Osteocyte (in vitro differentiated cells): Measurements from ENCODE around the gene SNX24. TPM values are rescaled to one million over a fixed set of nuclear protein-coding genes. Genes with fewer than 3 reads are reported as not detected.
A peak's percentile ranks its signal among the peaks of the same experiment; 100 is the strongest.

ENCODE experiments used
- DNase-seq: peaks from one replicate; pipeline ENCODE4 v3.0.0; 2021; ENCODE audit warnings: mixed read lengths; ENCODE audit not compliant: unreplicated experiment; ENCODE audit errors: extremely low spot score
- H3K27ac Mint-ChIP-seq: one replicate; pipeline ENCODE4 v1.8.0; 2021; ENCODE audit warnings: mild to moderate bottlenecking, mixed read lengths; ENCODE audit not compliant: unreplicated experiment
- H3K27me3 Mint-ChIP-seq: one replicate; pipeline ENCODE4 v1.8.0; 2021; ENCODE audit warnings: mixed read lengths; ENCODE audit not compliant: unreplicated experiment
- H3K36me3 Mint-ChIP-seq: one replicate; pipeline ENCODE4 v1.8.0; 2021; ENCODE audit warnings: mixed read lengths; ENCODE audit not compliant: unreplicated experiment
- H3K4me1 Mint-ChIP-seq: one replicate; pipeline ENCODE4 v1.8.0; 2021; ENCODE audit warnings: mixed read lengths; ENCODE audit not compliant: unreplicated experiment
- H3K4me3 Mint-ChIP-seq: one replicate; pipeline ENCODE4 v1.8.0; 2021; ENCODE audit warnings: mild to moderate bottlenecking, moderate library complexity, mixed read lengths; ENCODE audit not compliant: unreplicated experiment
- H3K9me3 Mint-ChIP-seq: one replicate; pipeline ENCODE4 v1.8.0; 2021; ENCODE audit warnings: mixed read lengths; ENCODE audit not compliant: unreplicated experiment
- CTCF ChIP-seq: fragments of 200-600 bp; sonication (generic); IDR thresholded peaks from 2 replicates; pipeline ENCODE4 v1.5.0; 2021; ENCODE audit warnings: antibody characterized with exemption, mild to moderate bottlenecking, moderate library complexity
- total RNA-seq: library from RNA; stranded (reverse); gene quantifications from 2 replicates; pipeline ENCODE4 v1.2.1, GENCODE V29; 2021

The SNX24 gene
- total RNA-seq, 1 donor from 2014 or later: 7.0 TPM

- peak; percentile 50 for TF ChIP-seq CTCF
- no peaks in the 10 kb centered on the region for H3K27me3 Mint-ChIP-seq
- no peak overlapping the region for H3K4me3 Mint-ChIP-seq
- no peaks in the 10 kb centered on the region for H3K9me3 Mint-ChIP-seq
- no peak overlapping the region for H3K27ac Mint-ChIP-seq
- DNase-seq: no peak
- H3K4me1 Mint-ChIP-seq: no peaks in the 10 kb centered on the region
- H3K36me3 Mint-ChIP-seq: peaks cover 4% of the 10 kb centered on the region
Measured at GRCh38 chr5:122999947-123000563, 154.6 kb downstream of the SNX24 start.

- TF ChIP-seq CTCF: no peak
- no peak overlapping the region for H3K4me3 Mint-ChIP-seq
- no peaks in the 10 kb centered on the region for H3K9me3 Mint-ChIP-seq
- no peak for DNase-seq
- H3K36me3 Mint-ChIP-seq: peaks cover 7% of the 10 kb centered on the region
- H3K4me1 Mint-ChIP-seq: no peaks in the 10 kb centered on the region
- H3K27ac Mint-ChIP-seq: no peak overlapping the region
- H3K27me3 Mint-ChIP-seq: no peaks in the 10 kb centered on the region
Measured at GRCh38 chr5:123000731-123001130, 155.3 kb downstream of the SNX24 start.

- Mint-ChIP-seq H3K27me3 (no peaks in the 10 kb centered on the region), H3K9me3 (no peaks in the 10 kb centered on the region), H3K36me3 (peaks cover 14% of the 10 kb centered on the region), H3K4me3 (no peak overlapping the region), H3K27ac (no peak overlapping the region), H3K4me1 (no peaks in the 10 kb centered on the region)
- TF ChIP-seq CTCF: no peak
- no peak for DNase-seq
Measured at GRCh38 chr5:123001808-123002207, 156.4 kb downstream of the SNX24 start.

GRCh38 chr5:123007182-123007581 is 161.8 kb downstream of the SNX24 start:
- H3K27me3 Mint-ChIP-seq: no peaks in the 10 kb centered on the region
- no peak overlapping the region for H3K27ac Mint-ChIP-seq
- TF ChIP-seq CTCF: no peak
- no peaks in the 10 kb centered on the region for H3K9me3 Mint-ChIP-seq
- H3K4me3 Mint-ChIP-seq: no peak overlapping the region
- peaks cover 14% of the 10 kb centered on the region for H3K36me3 Mint-ChIP-seq
- DNase-seq: no peak
- peaks cover under 1% of the 10 kb centered on the region for H3K4me1 Mint-ChIP-seq

- DNase-seq: no peak
- Mint-ChIP-seq H3K4me3 (no peak overlapping the region), H3K27me3 (no peaks in the 10 kb centered on the region), H3K36me3 (peaks cover 14% of the 10 kb centered on the region), H3K9me3 (no peaks in the 10 kb centered on the region), H3K4me1 (peaks cover 3% of the 10 kb centered on the region), H3K27ac (no peak overlapping the region)
- no peak for TF ChIP-seq CTCF
Measured at GRCh38 chr5:123007754-123008153, 162.3 kb downstream of the SNX24 start.
